ENCODE data around the gene CNGA4. TPM values are rescaled to one million over a fixed set of nuclear protein-coding genes. Genes with fewer than 3 reads are reported as not detected.
A peak's percentile ranks its signal among the peaks of the same experiment; 100 is the strongest.

The CNGA4 gene, protein sequence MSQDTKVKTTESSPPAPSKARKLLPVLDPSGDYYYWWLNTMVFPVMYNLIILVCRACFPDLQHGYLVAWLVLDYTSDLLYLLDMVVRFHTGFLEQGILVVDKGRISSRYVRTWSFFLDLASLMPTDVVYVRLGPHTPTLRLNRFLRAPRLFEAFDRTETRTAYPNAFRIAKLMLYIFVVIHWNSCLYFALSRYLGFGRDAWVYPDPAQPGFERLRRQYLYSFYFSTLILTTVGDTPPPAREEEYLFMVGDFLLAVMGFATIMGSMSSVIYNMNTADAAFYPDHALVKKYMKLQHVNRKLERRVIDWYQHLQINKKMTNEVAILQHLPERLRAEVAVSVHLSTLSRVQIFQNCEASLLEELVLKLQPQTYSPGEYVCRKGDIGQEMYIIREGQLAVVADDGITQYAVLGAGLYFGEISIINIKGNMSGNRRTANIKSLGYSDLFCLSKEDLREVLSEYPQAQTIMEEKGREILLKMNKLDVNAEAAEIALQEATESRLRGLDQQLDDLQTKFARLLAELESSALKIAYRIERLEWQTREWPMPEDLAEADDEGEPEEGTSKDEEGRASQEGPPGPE
- not detected for total RNA-seq (ENCODE audit: insufficient read depth, low replicate concordance)

DNA sequence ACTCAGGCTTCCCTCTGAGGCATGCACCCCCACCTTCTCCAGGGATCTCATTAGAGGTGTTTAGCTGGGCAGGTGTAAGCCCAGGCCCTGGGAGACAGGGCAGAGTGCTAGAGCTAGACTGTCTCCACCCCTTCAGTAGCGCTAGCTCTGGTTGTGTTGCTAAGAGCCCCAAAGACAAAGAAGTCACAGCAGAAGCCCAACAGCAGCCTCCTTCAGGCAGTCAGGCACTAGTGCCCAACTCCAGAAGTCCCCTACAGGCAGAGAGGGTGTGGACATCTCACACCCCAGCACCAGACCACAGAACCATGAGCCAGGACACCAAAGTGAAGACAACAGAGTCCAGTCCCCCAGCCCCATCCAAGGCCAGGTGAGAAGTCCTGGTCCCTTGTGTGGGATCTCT is at the start of gene CNGA4:
Gene CNGA4, plus strand, starts transcription at position 188 of the 400 bp plus-strand sequence. Its CDS starts 118 bp downstream, at position 306.
- DNase-seq (ENCODE audit: low spot score), result no peak

DNA sequence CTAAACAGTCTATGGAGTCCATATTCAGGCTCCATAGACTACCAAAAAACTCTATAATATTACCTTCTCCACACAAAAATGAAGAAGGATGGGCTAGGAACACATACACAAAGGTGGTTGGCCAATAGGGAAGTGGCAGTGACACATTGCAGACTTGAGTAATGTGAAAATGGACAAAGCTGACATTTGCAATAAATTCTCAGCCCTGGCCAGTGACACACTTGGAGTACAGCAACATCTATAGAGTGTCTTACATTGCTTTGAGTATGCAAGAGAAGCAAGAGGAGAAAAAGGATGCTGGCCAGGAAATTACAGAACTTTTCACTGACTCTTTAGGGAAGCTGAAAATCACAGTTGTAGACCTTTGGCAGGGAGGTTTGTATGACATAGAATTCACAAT is 47.1 kb upstream of the CNGA4 start:
- no peak for DNase-seq (ENCODE audit: low spot score)

DNA sequence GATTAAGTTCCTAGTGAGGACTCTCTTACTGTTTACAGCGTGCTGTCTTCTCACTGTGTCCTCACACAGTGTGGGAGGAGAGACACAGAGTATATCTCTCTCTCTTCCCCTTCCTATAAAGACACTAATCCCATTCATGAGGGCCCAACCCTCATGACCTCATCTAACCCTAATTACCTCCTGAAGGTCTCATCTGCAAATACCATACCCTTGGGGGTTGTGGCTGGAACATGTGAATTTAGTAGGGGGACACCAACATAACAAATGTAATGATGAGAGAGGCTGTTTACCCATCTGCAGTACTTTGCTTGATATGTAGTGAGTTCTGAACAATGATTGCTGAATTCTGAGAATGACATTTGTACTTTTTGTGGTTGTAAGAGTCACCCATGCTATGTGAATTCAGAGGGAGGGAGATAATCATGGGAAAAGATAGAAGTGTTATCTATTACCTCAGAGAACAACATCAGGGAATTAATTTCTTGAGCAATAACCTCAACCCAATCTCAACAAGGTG is 44.8 kb upstream of the CNGA4 start:
- DNase-seq (ENCODE audit: low spot score), result no peak

DNA sequence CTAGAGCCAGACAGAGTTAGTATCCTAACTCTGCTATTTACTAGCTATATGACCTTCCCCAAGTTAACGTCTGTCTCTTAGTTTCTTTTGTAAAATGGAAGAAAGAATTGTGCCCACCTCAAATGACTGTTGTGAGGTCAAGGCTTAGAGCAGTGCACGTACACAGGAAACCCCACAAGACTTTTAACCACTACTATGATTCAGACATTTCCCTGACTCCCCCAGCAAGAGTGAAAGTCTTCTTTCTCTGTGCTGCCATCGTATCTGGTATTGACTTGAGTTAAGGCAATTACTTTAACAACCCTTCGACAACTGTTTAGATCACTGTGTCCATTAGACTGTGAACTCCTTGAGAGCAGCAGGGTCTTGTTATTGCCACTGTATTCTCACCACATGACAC is 42.5 kb upstream of the CNGA4 start:
- DNase-seq (ENCODE audit: low spot score), result no peak

DNA sequence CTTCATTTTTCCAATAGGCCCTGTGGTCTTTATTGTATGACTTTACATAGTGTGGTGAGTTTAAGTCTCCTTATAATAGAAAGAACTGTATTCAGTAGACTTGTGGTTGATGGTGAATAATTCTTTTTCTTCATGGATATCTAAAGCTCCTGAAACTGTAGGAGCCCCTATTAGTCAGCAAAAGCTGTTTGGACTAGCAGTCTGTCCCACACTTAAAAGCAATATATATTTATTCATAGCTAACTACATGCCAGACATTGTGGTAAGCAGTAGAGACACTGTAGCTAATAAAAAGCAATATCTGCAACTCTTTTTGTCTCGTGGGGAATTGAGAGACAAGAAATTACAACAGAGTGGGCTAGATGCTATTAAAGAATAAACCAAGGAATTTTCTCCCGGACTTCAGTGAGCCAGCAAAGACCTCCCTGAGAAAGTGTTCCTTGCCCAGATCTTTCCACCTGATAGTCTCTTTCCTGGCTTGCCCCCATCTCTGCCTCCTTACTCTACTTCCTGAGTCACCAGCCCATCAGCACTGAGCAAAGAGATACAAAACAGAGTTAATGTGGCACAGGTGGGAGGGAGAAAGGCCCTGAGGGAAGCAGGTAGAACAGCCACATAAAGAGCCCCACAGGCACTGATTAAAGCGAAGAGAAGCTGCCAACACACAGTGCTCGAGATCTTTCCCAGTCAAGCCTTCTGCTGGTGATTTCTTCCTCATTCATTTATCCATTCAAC is 41.3 kb upstream of the CNGA4 start:
- DNase-seq (ENCODE audit: low spot score), result no peak

DNA sequence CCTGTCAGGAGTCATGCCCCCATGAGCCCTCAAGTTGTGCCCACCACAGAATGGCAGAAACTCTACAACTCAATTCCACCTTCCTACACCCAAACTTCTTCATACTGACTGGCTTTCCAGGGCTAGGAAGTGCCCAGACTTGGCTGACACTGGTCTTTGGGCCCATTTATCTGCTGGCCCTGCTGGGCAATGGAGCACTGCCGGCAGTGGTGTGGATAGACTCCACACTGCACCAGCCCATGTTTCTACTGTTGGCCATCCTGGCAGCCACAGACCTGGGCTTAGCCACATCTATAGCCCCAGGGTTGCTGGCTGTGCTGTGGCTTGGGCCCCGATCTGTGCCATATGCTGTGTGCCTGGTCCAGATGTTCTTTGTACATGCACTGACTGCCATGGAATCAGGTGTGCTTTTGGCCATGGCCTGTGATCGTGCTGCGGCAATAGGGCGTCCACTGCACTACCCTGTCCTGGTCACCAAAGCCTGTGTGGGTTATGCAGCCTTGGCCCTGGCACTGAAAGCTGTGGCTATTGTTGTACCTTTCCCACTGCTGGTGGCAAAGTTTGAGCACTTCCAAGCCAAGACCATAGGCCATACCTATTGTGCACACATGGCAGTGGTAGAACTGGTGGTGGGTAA is 39.6 kb upstream of the CNGA4 start, which contains the start of gene OR52W1:
Gene OR52W1, plus strand, starts transcription at position 51 of the 637 bp plus-strand sequence. Its CDS starts 0 bp downstream, at position 51.
- no peak for DNase-seq (ENCODE audit: low spot score)

DNA sequence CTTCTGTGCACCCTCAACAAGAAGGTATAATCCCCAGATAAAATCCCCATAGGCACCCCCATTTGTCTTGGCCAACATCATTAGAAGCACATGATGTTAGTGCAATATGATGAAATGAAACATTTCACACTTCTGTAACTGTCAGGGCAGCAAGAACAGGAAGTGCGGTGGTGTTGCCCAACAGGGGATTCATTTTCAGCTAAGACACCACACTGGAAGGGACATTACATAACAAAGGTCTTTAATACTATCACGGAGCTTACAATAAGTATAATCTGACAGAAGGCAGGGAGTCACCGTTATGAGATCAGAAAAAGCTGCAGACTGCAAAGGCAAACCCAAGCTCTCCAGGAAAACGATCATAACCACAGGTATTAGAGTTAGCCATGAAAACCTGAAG is 37.9 kb upstream of the CNGA4 start:
- DNase-seq (ENCODE audit: low spot score), result peak; percentile 12

DNA sequence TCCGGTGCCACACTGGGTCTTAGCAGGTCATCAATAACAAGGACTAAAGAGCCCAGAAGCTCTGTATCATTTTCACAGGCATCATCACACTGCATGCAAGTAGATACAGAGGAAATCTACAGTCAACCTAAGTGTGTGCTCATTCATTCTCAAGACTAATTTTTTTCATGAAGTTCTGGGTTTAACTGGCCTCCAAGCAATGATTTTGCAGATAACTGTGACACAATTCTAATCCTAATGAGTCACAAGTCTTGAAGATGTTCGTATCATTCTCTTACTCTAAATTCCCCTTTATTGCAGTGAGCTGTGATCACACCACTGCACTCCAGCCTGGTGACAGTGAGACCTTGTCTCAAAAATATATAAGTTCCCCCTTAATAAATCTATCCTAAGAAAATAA is 37.4 kb upstream of the CNGA4 start:
- no peak for DNase-seq (ENCODE audit: low spot score)

DNA sequence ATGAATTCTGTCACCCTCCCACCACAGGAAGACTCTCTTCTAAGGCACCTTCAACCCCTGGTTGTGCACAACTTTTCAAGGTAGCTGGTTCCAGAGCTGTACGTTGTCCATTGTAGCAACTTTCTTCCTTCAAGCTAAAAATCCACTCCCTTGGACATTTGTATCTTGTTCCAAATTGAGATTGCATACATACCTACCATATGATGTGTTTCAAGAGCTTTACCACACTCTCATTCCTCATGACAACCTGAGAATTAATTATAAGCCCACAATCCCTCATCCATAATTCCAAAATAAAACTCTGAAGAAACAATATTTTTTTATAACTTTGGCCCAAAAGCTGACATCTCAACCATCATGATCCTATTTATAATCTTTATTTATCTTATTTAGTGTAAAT is 36.8 kb upstream of the CNGA4 start:
- DNase-seq (ENCODE audit: low spot score), result no peak

DNA sequence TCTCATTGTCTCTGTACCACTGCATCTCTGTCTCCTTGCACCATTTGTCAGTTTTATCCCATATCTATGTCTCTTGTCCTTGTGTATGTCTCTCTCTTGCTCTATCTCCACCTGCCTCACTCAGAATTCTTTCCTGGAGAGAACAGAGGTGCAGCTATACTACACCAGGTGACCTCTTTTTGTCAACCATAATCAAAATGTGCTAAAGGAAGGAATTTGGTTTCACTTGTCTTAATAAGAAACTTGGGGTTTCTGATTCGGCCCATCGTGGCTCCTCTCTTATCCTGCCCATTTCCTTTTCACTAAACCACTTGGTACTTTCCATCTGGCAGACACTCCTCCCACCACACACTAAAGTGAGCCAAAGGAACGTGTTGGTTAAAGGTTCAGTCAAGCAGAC is 35.6 kb upstream of the CNGA4 start:
- no peak for DNase-seq (ENCODE audit: low spot score)

DNA sequence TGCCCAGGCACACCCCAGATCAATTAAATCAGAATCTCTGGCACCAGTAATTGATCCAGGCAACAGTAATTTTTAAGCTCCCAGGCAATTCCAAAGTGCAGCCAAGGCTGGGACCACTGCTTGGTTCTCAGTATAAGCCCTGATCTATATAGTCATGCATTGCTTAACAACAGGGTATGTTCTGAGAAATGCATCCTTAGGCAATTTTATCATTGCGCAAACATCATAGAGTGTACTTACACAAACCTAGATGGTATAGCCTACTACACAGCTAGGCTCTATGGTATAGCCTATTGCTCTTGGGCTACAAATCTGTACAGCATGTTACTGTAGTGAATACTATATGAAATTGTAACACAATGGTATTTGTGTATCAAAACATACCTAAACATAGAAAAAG is 34.2 kb upstream of the CNGA4 start:
- no peak for DNase-seq (ENCODE audit: low spot score)

DNA sequence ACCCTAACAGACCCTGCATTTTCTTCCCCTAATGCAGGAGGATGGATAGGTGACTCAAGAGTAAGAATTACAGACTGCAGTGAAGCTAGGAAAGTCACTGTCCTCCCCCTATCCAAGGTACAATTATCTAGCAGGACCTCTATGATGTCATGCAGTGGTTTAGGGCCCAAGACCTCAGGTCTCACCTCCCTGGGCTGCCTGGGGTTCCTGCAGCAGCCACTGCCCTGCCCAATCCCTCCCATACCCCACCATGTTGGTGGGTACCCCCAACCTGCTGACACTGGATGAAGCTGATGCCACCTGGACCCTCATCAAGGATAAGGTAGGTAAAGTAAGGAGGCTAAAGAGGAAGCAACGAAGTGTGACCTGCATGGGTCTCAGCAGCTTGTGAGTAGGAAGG is 33.5 kb upstream of the CNGA4 start, which contains the start of gene C11orf42:
Gene C11orf42, plus strand, starts transcription at position 192 of the 400 bp plus-strand sequence. Its CDS starts 59 bp downstream, at position 251.
- no peak for DNase-seq (ENCODE audit: low spot score)

DNA sequence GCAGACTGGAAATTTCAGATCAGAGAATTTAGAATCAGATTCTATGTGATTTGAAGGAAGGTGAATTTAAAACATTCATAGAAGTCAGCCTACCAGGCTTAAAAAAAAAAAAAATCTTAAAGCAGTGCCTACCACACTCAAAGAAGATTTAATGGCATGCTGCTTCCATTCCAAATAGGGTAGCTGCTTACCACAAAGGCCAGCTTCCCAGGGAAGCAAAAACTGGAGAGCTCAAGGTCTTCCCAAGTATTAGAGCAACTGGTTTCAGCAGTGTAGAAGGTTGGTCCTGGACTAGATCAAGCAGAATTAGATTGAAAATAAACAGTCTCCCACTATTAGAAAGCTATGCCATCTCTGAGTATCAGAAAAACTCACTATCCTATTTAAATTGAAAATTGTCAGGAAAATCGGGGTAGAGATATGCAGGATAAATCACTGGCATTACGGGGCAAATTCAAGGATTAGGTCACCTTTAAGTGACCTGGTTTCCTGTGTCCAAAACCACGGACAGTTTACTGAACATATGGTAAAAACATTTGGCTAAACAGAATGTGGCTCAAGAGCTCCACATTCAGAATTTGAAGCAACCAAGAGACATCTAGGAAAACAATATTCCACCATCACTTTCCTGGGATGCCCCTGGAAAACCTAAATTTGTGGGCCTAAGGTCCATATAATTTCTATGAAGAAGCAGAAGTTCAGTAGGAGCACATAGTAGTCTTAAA is 32.3 kb upstream of the CNGA4 start:
- peak; percentile 26 for DNase-seq (ENCODE audit: low spot score)

DNA sequence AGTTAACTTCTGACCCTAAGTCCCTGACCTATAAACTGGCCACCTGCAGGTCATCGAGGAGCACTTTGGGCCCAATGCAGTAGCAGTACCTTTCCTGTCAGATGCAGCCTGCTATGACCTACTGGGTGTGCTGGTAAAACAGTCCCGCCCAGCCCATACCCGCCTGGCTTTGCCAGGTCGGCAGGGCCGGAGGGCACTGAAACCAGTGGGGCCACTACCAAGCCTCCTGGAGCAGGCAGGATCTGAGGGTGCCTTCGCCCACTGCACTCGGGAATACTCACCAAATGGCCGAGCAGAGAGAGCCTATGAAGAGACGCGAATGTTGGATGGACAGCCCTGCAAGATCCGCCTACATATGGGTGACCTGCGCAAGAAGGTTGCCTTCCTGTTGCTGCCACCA is 29.1 kb upstream of the CNGA4 start:
- no peak for DNase-seq (ENCODE audit: low spot score)

DNA sequence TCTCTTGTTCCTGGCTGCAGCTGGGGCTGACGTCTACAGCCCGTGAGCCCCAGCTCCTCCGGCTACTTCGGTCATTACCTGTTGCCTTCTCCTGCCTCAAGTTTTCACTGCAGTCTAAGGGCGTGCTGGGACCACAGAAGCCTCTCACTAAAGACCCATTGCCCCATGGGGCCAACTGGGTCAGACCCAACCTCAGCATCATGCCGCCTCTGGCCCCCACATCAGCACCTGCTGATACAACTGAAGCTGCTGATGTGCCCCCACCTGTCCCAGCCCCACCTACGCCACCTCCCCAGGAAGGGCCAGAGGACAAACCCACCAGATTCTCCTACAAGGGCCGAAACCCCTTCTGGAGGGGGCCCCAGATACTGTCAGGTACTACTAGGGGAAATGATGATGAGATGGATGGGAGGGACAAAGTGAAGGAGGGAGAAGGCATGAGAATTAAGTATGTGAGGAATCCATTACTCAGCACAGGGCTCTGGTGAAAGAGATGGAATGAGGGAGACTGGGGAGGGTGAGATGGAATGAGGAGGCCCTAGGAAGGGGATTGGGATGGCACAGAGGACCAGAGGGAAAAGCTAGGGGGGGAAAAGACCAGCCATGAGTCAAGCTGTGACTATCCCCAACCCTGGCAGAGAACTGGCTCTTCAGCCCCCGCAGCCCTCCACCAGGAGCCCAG is 28.5 kb upstream of the CNGA4 start:
- DNase-seq (ENCODE audit: low spot score), result no peak

DNA sequence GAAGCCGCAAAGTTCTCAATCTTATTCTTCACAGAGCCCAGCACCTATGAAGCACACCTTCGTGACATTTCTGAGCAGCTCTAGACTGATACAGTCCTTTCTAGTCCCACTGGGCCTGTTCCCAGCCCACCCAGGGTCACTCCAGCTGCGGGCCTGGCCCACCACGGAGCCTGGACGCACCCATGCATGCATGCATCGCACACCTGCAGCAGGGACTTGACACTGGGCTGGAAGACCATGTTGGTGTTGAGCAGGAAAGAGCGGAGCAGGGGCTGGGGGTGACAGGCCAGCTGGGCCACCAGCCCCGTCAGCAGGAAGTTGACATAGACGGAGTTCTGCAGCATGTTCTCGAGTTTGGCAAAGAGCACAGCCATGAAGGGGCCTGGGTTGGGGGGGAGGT is 24.4 kb upstream of the CNGA4 start:
- DNase-seq (ENCODE audit: low spot score), result no peak

DNA sequence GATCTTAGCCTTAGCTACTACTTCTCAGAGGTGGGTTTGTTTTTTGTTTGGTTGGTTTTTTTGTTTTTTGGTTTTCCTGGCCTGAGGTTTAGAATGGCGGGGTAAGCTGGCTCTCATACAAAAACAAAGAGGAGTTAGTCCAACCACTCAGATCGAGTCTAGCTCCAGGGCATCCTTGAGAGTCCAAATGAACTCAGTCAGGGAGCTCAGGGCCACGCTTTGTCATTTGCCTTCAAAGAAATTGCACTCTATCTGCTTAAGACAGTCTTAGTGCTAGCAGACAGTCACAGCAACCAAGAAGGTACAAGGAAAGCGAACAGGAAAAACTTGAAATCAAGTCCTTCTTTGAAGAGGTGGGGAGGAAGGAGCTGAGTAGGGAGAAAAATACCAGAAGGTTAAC is 22.4 kb upstream of the CNGA4 start:
- DNase-seq (ENCODE audit: low spot score), result no peak

DNA sequence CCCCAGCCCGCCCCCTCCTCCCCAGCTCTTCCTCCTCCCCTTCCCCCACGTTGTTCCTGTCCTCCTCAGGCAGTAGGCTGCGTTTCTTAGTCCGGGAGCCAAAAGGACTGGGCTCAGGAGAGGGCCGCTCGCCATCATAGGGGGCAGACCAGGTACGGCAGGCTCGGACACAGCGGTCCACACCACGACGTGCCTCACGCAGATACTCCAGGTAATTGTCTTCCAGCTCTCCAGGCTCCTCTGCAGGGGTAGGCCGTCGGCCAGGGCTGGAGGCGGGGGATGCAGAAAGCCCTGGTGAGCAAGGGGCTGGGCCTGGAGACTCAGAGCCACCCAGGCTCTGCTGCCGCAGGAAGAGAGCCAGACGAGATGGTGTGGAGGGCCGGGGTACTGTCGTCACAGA is 21.2 kb upstream of the CNGA4 start:
- DNase-seq (ENCODE audit: low spot score), result no peak

DNA sequence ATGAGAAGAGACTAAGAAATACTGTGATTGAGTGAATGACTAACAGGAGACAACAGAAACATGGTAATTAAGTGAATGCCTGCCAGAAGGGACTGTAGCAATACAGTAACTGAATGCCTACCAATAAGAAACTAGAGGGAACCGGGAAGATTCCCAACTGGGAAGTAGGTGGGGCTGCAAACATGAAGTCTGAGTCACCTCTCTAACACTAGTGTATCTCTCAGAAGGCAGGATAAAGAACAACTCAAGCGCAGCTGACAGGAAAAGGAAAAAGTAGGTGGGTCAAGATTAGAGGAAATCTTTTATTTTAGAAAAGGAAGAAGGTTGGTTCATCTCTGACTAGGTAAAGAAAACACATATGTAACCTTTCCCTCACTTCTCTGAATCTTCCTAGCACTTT is 19.5 kb upstream of the CNGA4 start:
- peak; percentile 58 for DNase-seq (ENCODE audit: low spot score)

DNA sequence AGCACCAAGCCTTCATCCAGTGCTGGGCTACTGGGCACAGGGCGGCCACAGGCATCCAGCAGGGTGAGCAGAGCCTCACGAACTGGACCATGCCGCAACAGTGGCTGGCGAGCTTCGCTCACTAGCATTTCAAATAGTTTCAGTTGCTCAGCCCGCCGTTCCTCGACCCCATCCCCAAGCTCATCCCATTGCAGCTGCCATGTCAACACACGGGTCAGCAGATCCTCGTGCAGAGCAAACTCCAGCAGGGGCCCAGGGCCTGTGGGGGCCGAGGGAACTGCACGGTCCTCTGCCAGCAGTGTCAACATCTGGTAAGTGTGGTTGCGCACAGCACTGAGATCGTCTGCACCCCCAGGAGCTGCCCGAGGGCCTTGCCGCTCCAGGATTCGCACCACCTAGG is 15.0 kb upstream of the CNGA4 start:
- DNase-seq (ENCODE audit: low spot score), result no peak

Measured in umbilical cord (tissue), 2 donors.